Gastroesophageal sphincter (tissue), 4 donors: Measurements from ENCODE around the gene EFNA3. TPM values are rescaled to one million over a fixed set of nuclear protein-coding genes. Genes with fewer than 3 reads are reported as not detected.

ENCODE experiments used
- ATAC-seq: fragments of 150-250 bp; one replicate; pipeline ENCODE4 v1.9.1; 2016; ENCODE audit warnings: mild to moderate bottlenecking, moderate library complexity
- H3K27ac ChIP-seq, 4 donors: fragments of 200-600 bp; sonication (generic) in 3 of 4; 1 replicate in 3 of 4; 2 replicates in 1 of 4; pipeline ENCODE4 v1.5.1; 2016 to 2019
- H3K27me3 ChIP-seq: fragments of 200-600 bp; sonication (generic); one replicate; pipeline ENCODE4 v1.5.1; 2019
- H3K36me3 ChIP-seq, 2 donors: fragments of 200-600 bp; sonication (generic); one replicate each; pipeline ENCODE4 v1.5.1; 2019; ENCODE audit warnings: control low read depth in 1 of 2
- H3K4me1 ChIP-seq, 3 donors: fragments of 200-600 bp; sonication (generic); 1 replicate in 2 of 3; 2 replicates in 1 of 3; pipeline ENCODE4 v1.5.1; 2016 to 2019; ENCODE audit warnings: control low read depth in 2 of 3
- H3K4me3 ChIP-seq, 2 donors: fragments of 200-600 bp; sonication (generic); one replicate each; pipeline ENCODE4 v1.5.1; 2019; ENCODE audit warnings: mild to moderate bottlenecking in 1 of 2, moderate library complexity in 1 of 2
- H3K9me3 ChIP-seq, 3 donors: fragments of 200-600 bp; sonication (generic); one replicate each; pipeline ENCODE4 v1.5.1; 2017 to 2019; ENCODE audit warnings: control low read depth in 2 of 3
- EP300 ChIP-seq: sonication (generic); formaldehyde crosslinking; IDR thresholded peaks from one replicate; pipeline ENCODE4 v1.6.1; 2017; ENCODE audit warnings: antibody characterized with exemption, mild to moderate bottlenecking
- POLR2A ChIP-seq, 2 donors: fragments of 450-650 bp; IDR thresholded peaks; one replicate each; pipeline ENCODE4 v1.6.1; 2017; ENCODE audit warnings: antibody characterized with exemption in 2 of 2, mild to moderate bottlenecking in 2 of 2, moderate library complexity in 1 of 2
- POLR2AphosphoS5 ChIP-seq: sonication (generic); formaldehyde crosslinking; IDR thresholded peaks from one replicate; pipeline ENCODE4 v1.6.1; 2017; ENCODE audit warnings: antibody characterized with exemption
- WGBS, 2 donors: methylation state at CpG; one replicate each; pipeline ENCODE4 v1.1.5; 2018; ENCODE audit warnings: low coverage in 1 of 2; 5-methylcytosine and 5-hydroxymethylcytosine counted together
- total RNA-seq, 4 donors: library from RNA; depleted of rRNA; stranded (reverse); fragments of >200 nt; gene quantifications; one replicate each; pipeline ENCODE4 v1.1.0, GENCODE V29; 2016
- TF ChIP-seq, protein P1 (sequence below), 4 experiments: fragments of 200-600 bp in 2 of 4; fragments of 450-650 bp in 2 of 4; sonication (generic) in 1 of 4; IDR thresholded peaks; one replicate each; pipeline ENCODE4 v1.5.1; 2017 to 2019; ENCODE audit warnings: antibody characterized with exemption in 4 of 4, mild to moderate bottlenecking in 2 of 4, moderate library complexity in 2 of 4

The EFNA3 gene
- under 1 TPM in 2 of 4 donors, not detected in 2; 0.27 to 0.77 TPM for total RNA-seq

DNA sequence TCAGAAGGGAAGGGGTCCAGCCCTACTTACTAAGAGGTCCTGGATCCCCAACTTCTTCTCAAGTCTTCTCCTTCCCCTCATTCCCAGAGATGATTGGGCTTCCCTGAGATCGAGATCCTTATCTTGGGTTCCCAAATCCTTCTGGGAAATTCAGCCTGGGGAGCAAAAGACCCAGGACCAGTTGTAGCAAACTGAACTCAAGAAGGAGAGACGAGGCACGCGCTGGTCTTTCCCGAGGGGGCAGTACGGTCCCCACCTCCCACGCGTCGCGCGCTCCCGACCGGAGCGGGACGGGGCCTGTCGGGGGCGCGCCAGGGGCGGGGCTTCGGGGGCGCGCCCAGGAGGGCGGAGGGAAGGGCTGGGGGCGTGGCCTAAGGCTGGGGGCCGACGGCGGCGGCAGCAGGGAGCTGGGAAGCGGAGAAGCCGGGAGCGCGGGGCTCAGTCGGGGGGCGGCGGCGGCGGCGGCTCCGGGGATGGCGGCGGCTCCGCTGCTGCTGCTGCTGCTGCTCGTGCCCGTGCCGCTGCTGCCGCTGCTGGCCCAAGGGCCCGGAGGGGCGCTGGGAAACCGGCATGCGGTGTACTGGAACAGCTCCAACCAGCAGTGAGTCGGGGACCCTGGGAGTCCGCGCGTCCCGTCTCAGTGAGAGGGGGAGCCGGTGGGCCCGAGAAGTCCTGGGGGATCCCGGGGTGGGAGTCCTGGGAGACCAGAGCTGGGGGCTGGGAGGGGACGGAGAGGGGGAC, at the start of gene EFNA3:
TSS of gene EFNA3 (plus strand) at position 369 of the 741 bp plus-strand sequence. CDS start at position 474, 105 bp downstream.
- 0 to 17% methylated on average over 1 to 5 of the region's 59 CpGs for WGBS, 2 donors

GRCh38 chr1:155029513-155030242, 49.0 kb upstream of the EFNA3 start:
- Histone ChIP-seq H3K36me3 (no peaks in the 10 kb centered on the region), H3K9me3 (no peaks in the 10 kb centered on the region), H3K4me1 (no peaks in the 10 kb centered on the region), H3K4me3 (no peak overlapping the region), H3K27ac (no peak overlapping the region), H3K27me3 (no peaks in the 10 kb centered on the region)
- ATAC-seq, result peak; percentile 20
- 71 to 80% methylated on average over 3 to 6 of the region's 16 CpGs for WGBS, 2 donors
- TF ChIP-seq POLR2A (IDR thresholded peaks at IDR 0.05), result no peak
- TF ChIP-seq EP300, result no peak
- TF ChIP-seq, protein P1, sequence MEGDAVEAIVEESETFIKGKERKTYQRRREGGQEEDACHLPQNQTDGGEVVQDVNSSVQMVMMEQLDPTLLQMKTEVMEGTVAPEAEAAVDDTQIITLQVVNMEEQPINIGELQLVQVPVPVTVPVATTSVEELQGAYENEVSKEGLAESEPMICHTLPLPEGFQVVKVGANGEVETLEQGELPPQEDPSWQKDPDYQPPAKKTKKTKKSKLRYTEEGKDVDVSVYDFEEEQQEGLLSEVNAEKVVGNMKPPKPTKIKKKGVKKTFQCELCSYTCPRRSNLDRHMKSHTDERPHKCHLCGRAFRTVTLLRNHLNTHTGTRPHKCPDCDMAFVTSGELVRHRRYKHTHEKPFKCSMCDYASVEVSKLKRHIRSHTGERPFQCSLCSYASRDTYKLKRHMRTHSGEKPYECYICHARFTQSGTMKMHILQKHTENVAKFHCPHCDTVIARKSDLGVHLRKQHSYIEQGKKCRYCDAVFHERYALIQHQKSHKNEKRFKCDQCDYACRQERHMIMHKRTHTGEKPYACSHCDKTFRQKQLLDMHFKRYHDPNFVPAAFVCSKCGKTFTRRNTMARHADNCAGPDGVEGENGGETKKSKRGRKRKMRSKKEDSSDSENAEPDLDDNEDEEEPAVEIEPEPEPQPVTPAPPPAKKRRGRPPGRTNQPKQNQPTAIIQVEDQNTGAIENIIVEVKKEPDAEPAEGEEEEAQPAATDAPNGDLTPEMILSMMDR (IDR thresholded peaks at IDR 0.05), result no peak
- TF ChIP-seq POLR2AphosphoS5, result no peak

More for the DNA sequence above, at the start of gene EFNA3:
- Histone ChIP-seq H3K4me1 (peaks cover 11 to 51% (median 43%) of the 10 kb centered on the region in 3 donors), H3K27me3 (peaks cover 51% of the 10 kb centered on the region), H3K4me3 (peak within 1 kb of the TSS; percentile 21 to 52), H3K27ac (peak within 1 kb of the TSS in 1 of 4 donors; percentile 37), H3K9me3 (no peaks in the 10 kb centered on the region), H3K36me3 (no peaks in the 10 kb centered on the region)
- TF ChIP-seq POLR2A (IDR thresholded peaks at IDR 0.05) (no peak), POLR2AphosphoS5 (no peak)
- TF ChIP-seq, protein P1 (IDR thresholded peaks at IDR 0.05), result peak in 2 of 4 experiments; percentile 10
- ATAC-seq, result peak; percentile 75

DNA sequence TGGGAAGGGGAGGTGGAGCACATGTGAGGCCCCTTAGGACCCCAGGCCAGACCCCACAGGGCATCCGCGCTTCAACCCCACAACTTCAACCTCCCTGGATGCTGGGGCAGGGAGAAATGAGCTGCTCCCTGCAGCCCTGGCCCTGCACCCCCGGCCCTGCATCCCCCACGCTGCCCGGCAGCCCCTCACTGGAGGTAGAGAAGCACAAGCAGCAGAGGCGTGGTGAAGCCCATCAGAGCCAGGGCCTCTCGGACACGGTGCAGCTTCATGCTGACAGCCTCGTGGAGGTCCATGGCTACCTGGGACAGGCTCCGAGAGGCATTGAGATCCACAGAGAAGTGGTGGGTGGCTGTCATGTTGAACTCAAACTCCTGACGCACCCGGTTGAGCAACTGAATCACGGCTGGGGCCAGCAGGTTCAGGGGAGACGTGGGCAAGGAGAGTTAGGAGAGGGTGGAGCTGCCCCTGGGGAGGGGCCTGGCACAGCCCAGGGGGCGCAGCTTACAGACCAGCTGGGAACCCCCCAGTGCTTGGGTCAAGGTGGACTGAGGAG, 48.3 kb upstream of the EFNA3 start:
- Histone ChIP-seq H3K9me3 (no peaks in the 10 kb centered on the region), H3K27ac (no peak overlapping the region), H3K27me3 (no peaks in the 10 kb centered on the region), H3K4me1 (no peaks in the 10 kb centered on the region), H3K36me3 (no peaks in the 10 kb centered on the region), H3K4me3 (no peak overlapping the region)
- TF ChIP-seq POLR2AphosphoS5, result no peak
- TF ChIP-seq, protein P1 (IDR thresholded peaks at IDR 0.05), result no peak
- TF ChIP-seq EP300, result no peak
- no peak for TF ChIP-seq POLR2A (IDR thresholded peaks at IDR 0.05)
- WGBS, 2 donors, result no CpG with 5 or more reads among the region's 15 CpGs
- peak; percentile 26 for ATAC-seq

GRCh38 chr1:155030899-155031298, 47.7 kb upstream of the EFNA3 start:
- no peaks in the 10 kb centered on the region for H3K4me1 ChIP-seq
- TF ChIP-seq POLR2A (IDR thresholded peaks at IDR 0.05) (no peak), EP300 (no peak), POLR2AphosphoS5 (no peak)
- TF ChIP-seq, protein P1 (IDR thresholded peaks at IDR 0.05), result no peak
- 68 to 83% methylated on average over 2 to 8 of the region's 11 CpGs for WGBS, 2 donors
- H3K4me3 ChIP-seq, result no peak overlapping the region
- no peak overlapping the region for H3K27ac ChIP-seq
- no peaks in the 10 kb centered on the region for H3K9me3 ChIP-seq
- ATAC-seq, result no peak
- H3K27me3 ChIP-seq, result no peaks in the 10 kb centered on the region
- H3K36me3 ChIP-seq, result no peaks in the 10 kb centered on the region
